ENCODE data around the gene MAP6. TPM values are rescaled to one million over a fixed set of nuclear protein-coding genes. Genes with fewer than 3 reads are reported as not detected.
A peak's percentile ranks its signal among the peaks of the same experiment; 100 is the strongest.

MAP6 gene
- total and polyA plus RNA-seq, 10 of the 15 experiments (the other 5 are each of a cell fraction or from before 2014, with no cell fraction given): 0.06 to 0.19 (median 0.11) TPM; not detected in 5

GRCh38 chr11:75597636-75598035 lies 71.2 kb downstream of the MAP6 start:
- WGBS (ENCODE audit: insufficient coverage, insufficient replicate concordance, low lambda C conversion rate, missing lambda C conversion rate): 25% methylated on average over 4 of the region's 4 CpGs
- BruUV-seq (replicated peaks): no TSS peak
- no peak overlapping the region for H2AFZ ChIP-seq (ENCODE audit: control insufficient read depth, low read depth, low read length)
- ChIA-PET CTCF (interaction anchor here (0.6 to 2.2 kb wide), 27 partner anchors 9 to 555 kb away, joined by 3 to 8 read pairs (median 3); partner anchors contain the start of gene SERPINH1), RAD21 (ENCODE audit: unreplicated experiment) (interaction anchor here (0.8 to 1.3 kb wide), 4 partner anchors 37 to 610 kb away, joined by 3 to 4 read pairs (median 4); no protein-coding TSS in a partner anchor), SMC1A (ENCODE audit: uncharacterized antibody, unreplicated experiment) (interaction anchor here (1.0 to 1.4 kb wide), 3 partner anchors 19 to 54 kb away, joined by 3 to 4 read pairs (median 3); no protein-coding TSS in a partner anchor), POLR2A (no interaction called here)
- no peaks in the 10 kb centered on the region for H3K9me3 ChIP-seq (replicated peaks; ENCODE audit: control insufficient read depth, insufficient read depth, low read length)
- H3K4me3 ChIP-seq: no peak overlapping the region
- ATAC-seq (peak; percentile 94), FAIRE-seq (peak; percentile 82), DNase-seq (ENCODE audit: low read depth, low spot score) (no peak)
- no peaks in the 10 kb centered on the region for H3K79me2 ChIP-seq (ENCODE audit: control insufficient read depth, insufficient read depth, low read length)
- H3K36me3 ChIP-seq (ENCODE audit: control insufficient read depth in 2 of 2, insufficient read depth in 2 of 2, low read length in 1 of 2): no peaks in the 10 kb centered on the region
- no peak overlapping the region for H3K9ac ChIP-seq (ENCODE audit: control insufficient read depth, insufficient read depth, low read length)
- in situ Hi-C loops (cut with MboI): no loop called here
- H4K20me1 ChIP-seq (ENCODE audit: control insufficient read depth, insufficient read depth): no peaks in the 10 kb centered on the region
- no peaks in the 10 kb centered on the region; a peak in 2 of 4 replicates for H3K27me3 ChIP-seq (replicated peaks in 1 of 2; ENCODE audit: control insufficient read depth in 2 of 2, insufficient read depth in 2 of 2, low read length in 1 of 2)
- H3K4me1 ChIP-seq (ENCODE audit: control insufficient read depth, insufficient read depth, low read length): peaks cover 8% of the 10 kb centered on the region
- intact Hi-C loops (cut with micrococcal nuclease; ENCODE audit: unreplicated experiment): loop anchor here (10.0 kb wide), 1 partner anchor 167 kb away; the partner anchor contains the start of gene DGAT2
- H3K4me2 ChIP-seq (ENCODE audit: control insufficient read depth, insufficient read depth): no peak overlapping the region
- no peak overlapping the region for H3K27ac ChIP-seq (ENCODE audit: control insufficient read depth, insufficient read depth)
- no peak for TF ChIP-seq POLR2AphosphoS5 (IDR thresholded peaks at IDR 0.05; ENCODE audit: low read length)
- peak; percentile 59; the same call in 1 of the 2 replicates for TF ChIP-seq SMC3 (IDR thresholded peaks at IDR 0.05; ENCODE audit: borderline replicate concordance, low read length)
- no peak for TF ChIP-seq RB1 (IDR thresholded peaks at IDR 0.05; ENCODE audit: borderline replicate concordance)
- peak; percentile 53 for TF ChIP-seq RAD21 (IDR thresholded peaks at IDR 0.05; ENCODE audit: insufficient read depth, low read depth, low read length)
- TF ChIP-seq ZNF274 (IDR thresholded peaks at IDR 0.05; ENCODE audit: insufficient read depth, insufficient read length): no peak
- no peak for TF ChIP-seq IKZF1 (conservative IDR thresholded peaks at IDR 0.05)
- TF ChIP-seq E2F8 (IDR thresholded peaks at IDR 0.05; ENCODE audit: low read depth, partially characterized antibody): no peak
- TF ChIP-seq REST (IDR thresholded peaks at IDR 0.05; ENCODE audit: low read depth, low read length): no peak
- no peak for TF ChIP-seq IRF3 (IDR thresholded peaks at IDR 0.05)
- no peak for TF ChIP-seq ESRRA (IDR thresholded peaks at IDR 0.05; ENCODE audit: low read length)
- TF ChIP-seq ATF2 (IDR thresholded peaks at IDR 0.05; ENCODE audit: low read length): no peak
- no peak for TF ChIP-seq HSF1 (IDR thresholded peaks at IDR 0.05; ENCODE audit: low read depth, low read length)

Measured in GM12878 (cell line).